DMS114 treated with DMSO at 0.1 percent for 48 hours (cell line): ENCODE results near the gene NF1.
"Not testable (repeated sequence)": the region's sequence is repeated elsewhere in the genome, so short reads cannot be mapped to it uniquely, and the experiment has no call there.

Source experiments
- DNase-seq: peaks from one replicate; lab custom pipeline; 2025; ENCODE audit not compliant: unreplicated experiment; lab: John Stamatoyannopoulos, UW

NF1 gene

GRCh38 chr17:31094600-31095235 is at the start of gene NF1:
Gene NF1 (plus strand): TSS chr17:31094977. CDS start chr17:31095310, 333 bp downstream.
- DNase-seq: peak; percentile 92

GRCh38 chr17:31046856-31047425 is 47.8 kb upstream of the NF1 start:
- not testable (repeated sequence) for DNase-seq

- no peak for DNase-seq
These were observed 46.6 kb upstream of the NF1 start for GRCh38 chr17:31048142-31048541.

- DNase-seq: no peak
These were observed 46.0 kb upstream of the NF1 start for GRCh38 chr17:31048780-31049179.

- no peak for DNase-seq
These were observed 43.8 kb upstream of the NF1 start for GRCh38 chr17:31050948-31051347.

- no peak for DNase-seq
These were observed 43.3 kb upstream of the NF1 start for GRCh38 chr17:31051506-31051905.

GRCh38 chr17:31052187-31052889 is 42.4 kb upstream of the NF1 start:
- no peak for DNase-seq

GRCh38 chr17:31053071-31053470 is 41.7 kb upstream of the NF1 start:
- DNase-seq: no peak

- no peak for DNase-seq
These were observed 40.0 kb upstream of the NF1 start for GRCh38 chr17:31054761-31055160.

- DNase-seq: no peak
These were observed 35.8 kb upstream of the NF1 start for GRCh38 chr17:31058976-31059375.

- no peak for DNase-seq
These were observed 33.8 kb upstream of the NF1 start for GRCh38 chr17:31060791-31061550.

- DNase-seq: no peak
These were observed 33.1 kb upstream of the NF1 start for GRCh38 chr17:31061678-31062077.

GRCh38 chr17:31062346-31062745 is 32.4 kb upstream of the NF1 start:
- DNase-seq: no peak

GRCh38 chr17:31064707-31065106 is 30.1 kb upstream of the NF1 start:
- no peak for DNase-seq

- DNase-seq: no peak
These were observed 27.0 kb upstream of the NF1 start for GRCh38 chr17:31067691-31068184.

- no peak for DNase-seq
These were observed 26.5 kb upstream of the NF1 start for GRCh38 chr17:31068291-31068690.

- DNase-seq: no peak
These were observed 22.6 kb upstream of the NF1 start for GRCh38 chr17:31072186-31072585.

GRCh38 chr17:31073411-31073810 is 21.4 kb upstream of the NF1 start:
- no peak for DNase-seq

- no peak for DNase-seq
These were observed 19.8 kb upstream of the NF1 start for GRCh38 chr17:31074772-31075555.

GRCh38 chr17:31078290-31078689 is 16.5 kb upstream of the NF1 start:
- DNase-seq: no peak

- no peak for DNase-seq
These were observed 15.0 kb upstream of the NF1 start for GRCh38 chr17:31079731-31080130.
